H1 (cell line): ENCODE results near the gene ZNF488. TPM values are rescaled to one million over a fixed set of nuclear protein-coding genes. Genes with fewer than 3 reads are reported as not detected.

Source experiments
- CTCF ChIA-PET: fragments of 300-600 bp; sonication (Branson Sonifier 250); formaldehyde crosslinking; loops from one replicate; lab custom pipeline; 2021; ENCODE audit not compliant: partially characterized antibody; lab: Charles Lee
- POLR2A ChIA-PET: fragments of 300-600 bp; sonication (Branson Sonifier 250); formaldehyde crosslinking; loops from one replicate; lab custom pipeline; 2021; ENCODE audit warnings: inconsistent platforms; ENCODE audit not compliant: partially characterized antibody; lab: Charles Lee
- DNase-seq, 2 experiments: peaks; one replicate each; pipeline versions ENCODE4 v3.0.0 to v3.0.0-alpha.2; 2010 to 2022; ENCODE audit warnings: low spot score in 2 of 2, low read depth in 1 of 2, mixed read lengths in 1 of 2
- FAIRE-seq: peaks from 2 replicates; lab custom pipeline; 2011; peaks lifted over from hg19 to GRCh38; lab: Jason Lieb, UNC
- H2AFZ ChIP-seq: 2 replicates; pipeline ENCODE4 v1.8.1; 2012; ENCODE audit warnings: low read length, inconsistent platforms
- H2AK5ac ChIP-seq: 2 replicates; pipeline ENCODE4 v1.6.1; 2013; ENCODE audit warnings: low read depth, low read length
- H2BK120ac ChIP-seq: replicated peaks from 2 replicates; pipeline ENCODE3; 2013; ENCODE audit warnings: low read depth, low read length, inconsistent platforms
- H2BK12ac ChIP-seq: 2 replicates; pipeline ENCODE4 v1.6.1; 2013; ENCODE audit warnings: low read depth, low read length
- H2BK15ac ChIP-seq: 2 replicates; pipeline ENCODE4 v1.6.1; 2013; ENCODE audit warnings: low read length
- H2BK20ac ChIP-seq: 2 replicates; pipeline ENCODE4 v1.6.1; 2013; ENCODE audit warnings: low read length
- H2BK5ac ChIP-seq: 2 replicates; pipeline ENCODE4 v1.6.1; 2013; ENCODE audit warnings: low read depth, low read length
- H3K14ac ChIP-seq: 2 replicates; pipeline ENCODE4 v1.6.1; 2013; ENCODE audit warnings: inconsistent platforms; ENCODE audit not compliant: insufficient read length
- H3K18ac ChIP-seq: 2 replicates; pipeline ENCODE4 v1.6.1; 2013; ENCODE audit warnings: low read length; ENCODE audit errors: extremely low read depth
- H3K23ac ChIP-seq: 2 replicates; pipeline ENCODE4 v1.6.1; 2013; ENCODE audit warnings: inconsistent platforms; ENCODE audit not compliant: insufficient read length
- H3K23me2 ChIP-seq: 2 replicates; pipeline ENCODE4 v1.6.1; 2013; ENCODE audit warnings: low read depth, low read length
- H3K27ac ChIP-seq: 2 replicates; pipeline ENCODE4 v1.6.1; 2011; ENCODE audit warnings: low read depth, low read length, inconsistent platforms
- H3K27me3 ChIP-seq, 4 experiments: replicated peaks in 1 of 4; 1 replicate in 1 of 4; 2 replicates in 3 of 4; pipeline versions ENCODE4 v1.6.1 to v1.8.1; 2011 to 2013; ENCODE audit warnings: low read length in 3 of 4, mild to moderate bottlenecking in 3 of 4, inconsistent platforms in 2 of 4, mixed read lengths in 2 of 4, moderate library complexity in 1 of 4; ENCODE audit not compliant: control insufficient read depth in 3 of 4, insufficient read depth in 3 of 4; ENCODE audit errors: extremely low read depth in 1 of 4
- H3K36me3 ChIP-seq, 4 experiments: 2 replicates each; pipeline versions ENCODE4 v1.6.1 to v1.8.1; 2011 to 2013; ENCODE audit warnings: mild to moderate bottlenecking in 4 of 4, low read length in 3 of 4, moderate library complexity in 2 of 4, control low read depth in 1 of 4, inconsistent platforms in 1 of 4; ENCODE audit not compliant: insufficient read depth in 4 of 4, control insufficient read depth in 2 of 4
- H3K4ac ChIP-seq: replicated peaks from 2 replicates; pipeline ENCODE3; 2013; ENCODE audit warnings: low read length, low read depth, mixed read lengths, inconsistent platforms; ENCODE audit not compliant: insufficient read length
- H3K4me1 ChIP-seq, 4 experiments: replicated peaks in 1 of 4; 1 replicate in 1 of 4; 2 replicates in 3 of 4; pipeline versions ENCODE4 v1.6.1 to v1.8.1; 2011 to 2013; ENCODE audit warnings: low read length in 3 of 4, inconsistent platforms in 2 of 4, mixed read lengths in 1 of 4; ENCODE audit not compliant: insufficient read depth in 4 of 4, control insufficient read depth in 3 of 4
- H3K4me2 ChIP-seq, 2 experiments: 2 replicates each; pipeline versions ENCODE4 v1.6.1 to v1.8.1; 2011 to 2013; ENCODE audit warnings: low read depth in 2 of 2, low read length in 2 of 2, control low read depth in 1 of 2, inconsistent platforms in 1 of 2, mild to moderate bottlenecking in 1 of 2; ENCODE audit not compliant: insufficient read depth in 1 of 2
- H3K4me3 ChIP-seq, 4 experiments: fragments of 200-600, 300-600 bp in 1 of 4; sonication (generic), shearing (Covaris generic), sonication (Bioruptor Twin) in 1 of 4; 2 replicates each; pipeline versions ENCODE4 v1.5.1 to v1.8.1; 2011 to 2016; ENCODE audit warnings: low read length in 4 of 4, low read depth in 3 of 4, control low read depth in 2 of 4, inconsistent platforms in 2 of 4, mild to moderate bottlenecking in 2 of 4, mixed read lengths in 1 of 4, moderate library complexity in 1 of 4; ENCODE audit not compliant: insufficient read depth in 2 of 4; ENCODE audit errors: extremely low read depth in 1 of 4
- H3K56ac ChIP-seq: replicated peaks from 2 replicates; pipeline ENCODE3; 2013; ENCODE audit warnings: low read depth, mild to moderate bottlenecking, mixed read lengths, low read length, inconsistent platforms; ENCODE audit not compliant: insufficient read length
- H3K79me1 ChIP-seq: 2 replicates; pipeline ENCODE4 v1.6.1; 2013; ENCODE audit warnings: low read depth, low read length, control low read depth
- H3K79me2 ChIP-seq, 2 experiments: 2 replicates each; pipeline versions ENCODE4 v1.6.1 to v1.8.1; 2012 to 2013; ENCODE audit warnings: low read length in 2 of 2, mild to moderate bottlenecking in 2 of 2, inconsistent platforms in 1 of 2; ENCODE audit not compliant: insufficient read depth in 2 of 2, control insufficient read depth in 1 of 2
- H3K9ac ChIP-seq, 4 experiments: replicated peaks in 1 of 4; 1 replicate in 1 of 4; 2 replicates in 3 of 4; pipeline versions ENCODE4 v1.6.1 to v1.8.1; 2011 to 2013; ENCODE audit warnings: low read depth in 3 of 4, low read length in 3 of 4, control low read depth in 2 of 4, mild to moderate bottlenecking in 2 of 4, moderate library complexity in 2 of 4, inconsistent platforms in 1 of 4; ENCODE audit errors: extremely low read depth in 1 of 4
- H3K9me3 ChIP-seq, 2 experiments: 2 replicates each; pipeline versions ENCODE4 v1.6.1 to v1.8.1; 2012 to 2013; ENCODE audit warnings: mild to moderate bottlenecking in 2 of 2, moderate library complexity in 2 of 2, control low read depth in 1 of 2, inconsistent platforms in 1 of 2, low read depth in 1 of 2, low read length in 1 of 2, mixed read lengths in 1 of 2; ENCODE audit not compliant: insufficient read depth in 2 of 2
- H4K20me1 ChIP-seq, 2 experiments: replicated peaks in 1 of 2; 2 replicates each; pipeline versions ENCODE3 to v1.8.1; 2011 to 2013; ENCODE audit warnings: inconsistent platforms in 2 of 2, low read length in 2 of 2, mild to moderate bottlenecking in 1 of 2; ENCODE audit not compliant: insufficient read depth in 2 of 2, control insufficient read depth in 1 of 2
- H4K5ac ChIP-seq: 2 replicates; pipeline ENCODE4 v1.6.1; 2013; ENCODE audit warnings: low read length, low read depth, mixed read lengths, inconsistent platforms; ENCODE audit not compliant: insufficient read length
- H4K8ac ChIP-seq: 2 replicates; pipeline ENCODE4 v1.8.0; 2013; ENCODE audit warnings: mild to moderate bottlenecking, moderate library complexity, low read length, inconsistent platforms; ENCODE audit not compliant: insufficient read depth; ENCODE audit errors: extremely low read depth
- H4K91ac ChIP-seq: replicated peaks from 2 replicates; pipeline ENCODE3; 2013; ENCODE audit warnings: low read length, mixed read lengths, inconsistent platforms; ENCODE audit not compliant: insufficient read length
- ASH2L ChIP-seq: fragments of 200-600, 300-600 bp; sonication (generic); IDR thresholded peaks from one replicate; pipeline ENCODE4 v1.7.1; 2017; ENCODE audit warnings: low read length
- BCL11A ChIP-seq, 2 experiments: IDR thresholded peaks; one replicate each; pipeline ENCODE4 v1.6.1; 2011; ENCODE audit warnings: low read depth in 2 of 2, low read length in 2 of 2, mild to moderate bottlenecking in 2 of 2
- CTCF ChIP-seq, 3 experiments: IDR thresholded peaks; 1 replicate in 2 of 3; 2 replicates in 1 of 3; pipeline versions ENCODE4 v1.5.1 to v1.6.1; 2011; ENCODE audit warnings: low read length in 3 of 3, mild to moderate bottlenecking in 3 of 3, inconsistent platforms in 2 of 3, low read depth in 1 of 3, moderate library complexity in 1 of 3; ENCODE audit not compliant: insufficient read depth in 1 of 3; ENCODE audit errors: control extremely low read depth in 1 of 3
- FOSL1 ChIP-seq: IDR thresholded peaks from 2 replicates; pipeline ENCODE4 v1.6.1; 2011; ENCODE audit warnings: mild to moderate bottlenecking, low read depth, low read length, moderate library complexity; ENCODE audit not compliant: insufficient read depth
- GABPA ChIP-seq: IDR thresholded peaks from 2 replicates; pipeline ENCODE4 v1.6.1; 2011; ENCODE audit warnings: mild to moderate bottlenecking, low read length, moderate library complexity, borderline replicate concordance; ENCODE audit not compliant: insufficient read depth
- KDM1A ChIP-seq: fragments of 200-600, 300-600 bp; sonication (generic); IDR thresholded peaks from 2 replicates; pipeline ENCODE4 v1.7.1; 2016; ENCODE audit warnings: mild to moderate bottlenecking, low read length, borderline replicate concordance
- POLR2AphosphoS5 ChIP-seq: IDR thresholded peaks from 2 replicates; pipeline ENCODE4 v1.6.1; 2011; ENCODE audit warnings: low read depth, low read length
- RBBP5 ChIP-seq: IDR thresholded peaks from 2 replicates; pipeline ENCODE4 v1.7.1; 2012; ENCODE audit warnings: low read depth, mild to moderate bottlenecking, inconsistent platforms, low read length, moderate library complexity, borderline replicate concordance
- SIRT6 ChIP-seq: IDR thresholded peaks from one replicate; pipeline ENCODE4 v1.7.1; 2012; ENCODE audit warnings: low read length, inconsistent platforms
- SRF ChIP-seq: IDR thresholded peaks from 2 replicates; pipeline ENCODE4 v1.6.1; 2011; ENCODE audit warnings: mild to moderate bottlenecking, low read depth, low read length, moderate library complexity
- TAF1 ChIP-seq: IDR thresholded peaks from 2 replicates; pipeline ENCODE4 v1.6.1; 2011; ENCODE audit warnings: mild to moderate bottlenecking, low read depth, low read length
- ZNF274 ChIP-seq: IDR thresholded peaks from 2 replicates; pipeline ENCODE4 v1.7.0; 2012; ENCODE audit warnings: low read length, borderline replicate concordance; ENCODE audit errors: extremely low read depth
- WGBS, 2 experiments: shearing (Covaris generic) in 1 of 2; methylation state at CpG; one replicate each; pipeline versions ENCODE4 v1.1.6 to v1.1.7; 2013 to 2015; ENCODE audit warnings: low lambda C conversion rate in 2 of 2, mixed read lengths in 2 of 2, inconsistent platforms in 1 of 2, low coverage in 1 of 2, missing lambda C conversion rate in 1 of 2; ENCODE audit not compliant: insufficient replicate concordance in 2 of 2, insufficient coverage in 1 of 2, insufficient read length in 1 of 2; ENCODE audit errors: extremely low coverage in 1 of 2, missing lambda C conversion rate in 1 of 2; 5-methylcytosine and 5-hydroxymethylcytosine counted together
- polyA plus RNA-seq, 7 experiments: library from polyadenylated mRNA; depleted of rRNA in 3 of 7; stranded (reverse) in 5 of 7; unstranded in 2 of 7; fragments of >200 nt in 5 of 7; fragments of 200-250 nt in 2 of 7; gene quantifications; 1 replicate in 5 of 7; 2 replicates in 1 of 7; 4 replicates in 1 of 7; pipeline versions ENCODE4 v1.2.1 to v1.2.3, GENCODE V29; 2011 to 2013; ENCODE audit warnings: missing spikeins in 2 of 7, mixed read lengths in 2 of 7
- total RNA-seq: library from RNA; stranded (reverse); fragmentation: NEBNext Ultra II Directional; extraction: Animal tissue kit (Norgen Biotek cat#: 25700); gene quantifications from 2 replicates; pipeline ENCODE4 v1.2.1, GENCODE V29; 2021

Gene ZNF488
- total and polyA plus RNA-seq, 2 of the 8 experiments (the other 6 are each of a cell fraction or from before 2014, with no cell fraction given), result 7.9 to 11.4 TPM

DNA sequence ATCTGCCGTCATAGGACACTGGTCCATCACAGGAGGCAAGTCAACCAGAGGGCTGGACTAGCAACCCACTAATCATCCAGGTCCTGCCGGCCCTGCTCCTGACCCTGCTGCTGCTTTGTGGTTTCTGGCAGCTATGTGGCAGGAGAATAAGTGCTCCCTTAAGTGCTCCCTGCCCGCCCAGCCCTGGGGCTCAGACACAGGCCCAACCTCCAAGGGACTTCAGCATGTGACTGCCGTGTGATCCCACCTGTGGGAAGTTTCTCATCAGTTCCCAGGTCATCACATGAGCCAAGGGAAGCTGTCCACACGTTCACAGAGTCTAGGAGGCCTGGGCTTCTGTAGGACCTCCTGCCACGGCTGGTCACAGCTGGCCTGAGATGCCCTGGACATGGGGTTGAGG, 34.2 kb upstream of the ZNF488 start:
- ChIA-PET CTCF (interaction anchor here (1.0 to 1.6 kb wide), 2 partner anchors 9 to 14 kb away, joined by 3 to 6 read pairs; no protein-coding TSS in a partner anchor), POLR2A (no interaction called here)
- Histone ChIP-seq H3K14ac (no peak overlapping the region), H3K36me3 (no peaks in the 10 kb centered on the region), H4K91ac (no peak overlapping the region), H2BK5ac (no peak overlapping the region), H2AK5ac (0 out of 2 replicates have a peak overlapping the region, but pooled peaks have one; percentile 13), H3K23ac (no peak overlapping the region), H3K23me2 (peaks cover 7% of the 10 kb centered on the region; the same call in 1 of the 2 replicates), H3K9me3 (no peaks in the 10 kb centered on the region), H2AFZ (no peak overlapping the region), H3K27me3 (no peaks in the 10 kb centered on the region), H3K18ac (no peak overlapping the region), H4K5ac (no peak overlapping the region), H3K4me2 (no peak overlapping the region), H3K4ac (no peak overlapping the region), H3K27ac (no peak overlapping the region), H3K4me1 (peaks cover 0 to 10% (median 6%) of the 10 kb centered on the region in 4 experiments; a peak in 6 of 7 replicates), H3K4me3 (no peak overlapping the region), H3K79me1 (no peaks in the 10 kb centered on the region), H3K79me2 (no peaks in the 10 kb centered on the region), H4K8ac (no peak overlapping the region), H2BK15ac (no peak overlapping the region), H3K9ac (no peak overlapping the region), H4K20me1 (no peaks in the 10 kb centered on the region), H3K56ac (no peak overlapping the region), H2BK12ac (no peak overlapping the region), H2BK20ac (no peak overlapping the region), H2BK120ac (no peak overlapping the region)
- FAIRE-seq, result no peak
- 86% methylated on average over 5 of the region's 6 CpGs; no CpG with 5 or more reads in 1 of the 2 experiments for WGBS, 2 experiments
- DNase-seq, result no peak
- TF ChIP-seq SIRT6 (no peak), TAF1 (no peak), GABPA (no peak), SRF (no peak), BCL11A (IDR thresholded peaks at IDR 0.05; ENCODE audit: low read depth in 2 of 2, low read length in 2 of 2) (no peak), FOSL1 (no peak), POLR2AphosphoS5 (no peak), KDM1A (no peak), ASH2L (no peak), CTCF (IDR thresholded peaks at IDR 0.05; ENCODE audit: control extremely low read depth in 1 of 3, insufficient read depth in 1 of 3, low read depth in 1 of 3, low read length in 3 of 3) (no peak), RBBP5 (no peak), ZNF274 (no peak)
